HG02885 (cell line): Measurements from ENCODE around the gene VCAM1.
A peak's percentile ranks its signal among the peaks of the same experiment; 100 is the strongest.
"Not testable (repeated sequence)": the region's sequence is repeated elsewhere in the genome, so short reads cannot be mapped to it uniquely, and the experiment has no call there.

Source experiments
- ATAC-seq: cut with Tn5 transposase; IDR thresholded peaks from one replicate; pipeline ENCODE4 v1.9.1; 2021; ENCODE audit warnings: mild to moderate bottlenecking; ENCODE audit not compliant: unreplicated experiment, poor library complexity

VCAM1 gene, protein sequence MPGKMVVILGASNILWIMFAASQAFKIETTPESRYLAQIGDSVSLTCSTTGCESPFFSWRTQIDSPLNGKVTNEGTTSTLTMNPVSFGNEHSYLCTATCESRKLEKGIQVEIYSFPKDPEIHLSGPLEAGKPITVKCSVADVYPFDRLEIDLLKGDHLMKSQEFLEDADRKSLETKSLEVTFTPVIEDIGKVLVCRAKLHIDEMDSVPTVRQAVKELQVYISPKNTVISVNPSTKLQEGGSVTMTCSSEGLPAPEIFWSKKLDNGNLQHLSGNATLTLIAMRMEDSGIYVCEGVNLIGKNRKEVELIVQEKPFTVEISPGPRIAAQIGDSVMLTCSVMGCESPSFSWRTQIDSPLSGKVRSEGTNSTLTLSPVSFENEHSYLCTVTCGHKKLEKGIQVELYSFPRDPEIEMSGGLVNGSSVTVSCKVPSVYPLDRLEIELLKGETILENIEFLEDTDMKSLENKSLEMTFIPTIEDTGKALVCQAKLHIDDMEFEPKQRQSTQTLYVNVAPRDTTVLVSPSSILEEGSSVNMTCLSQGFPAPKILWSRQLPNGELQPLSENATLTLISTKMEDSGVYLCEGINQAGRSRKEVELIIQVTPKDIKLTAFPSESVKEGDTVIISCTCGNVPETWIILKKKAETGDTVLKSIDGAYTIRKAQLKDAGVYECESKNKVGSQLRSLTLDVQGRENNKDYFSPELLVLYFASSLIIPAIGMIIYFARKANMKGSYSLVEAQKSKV

GRCh38 chr1:100719490-100719889, at the start of gene VCAM1:
Gene VCAM1 (plus strand): TSS chr1:100719742. CDS start chr1:100719861, 119 bp downstream.
- ATAC-seq, result peak; percentile 77

GRCh38 chr1:100670083-100670482, 49.5 kb upstream of the VCAM1 start:
- no peak for ATAC-seq

GRCh38 chr1:100671601-100672000, 47.9 kb upstream of the VCAM1 start:
- no peak for ATAC-seq

- ATAC-seq, result no peak
Observed at GRCh38 chr1:100683448-100684349, 35.8 kb upstream of the VCAM1 start.

GRCh38 chr1:100699744-100700143, 19.8 kb upstream of the VCAM1 start:
- no peak for ATAC-seq

DNA sequence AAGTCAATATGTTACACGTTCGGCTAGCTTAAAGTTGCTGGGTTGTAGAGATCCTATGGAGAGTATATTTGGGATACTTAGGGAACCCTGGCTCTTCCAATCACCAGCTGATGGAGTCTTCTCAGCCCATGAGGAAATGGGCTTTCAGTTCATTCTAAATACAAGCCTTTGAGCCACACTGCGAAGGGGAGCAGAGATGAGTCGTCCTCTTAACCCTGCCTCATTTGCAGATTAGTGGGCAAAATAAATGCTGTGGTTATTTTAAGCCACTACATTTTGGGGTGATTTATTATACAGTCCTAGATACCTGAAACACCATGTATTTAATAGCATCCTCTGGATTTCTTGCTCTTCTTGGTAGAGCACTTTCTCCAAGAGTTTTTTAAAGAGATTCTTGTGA, 19.0 kb upstream of the VCAM1 start:
- no peak for ATAC-seq

GRCh38 chr1:100703052-100703451, 16.5 kb upstream of the VCAM1 start:
- ATAC-seq, result no peak

GRCh38 chr1:100703716-100704115, 15.8 kb upstream of the VCAM1 start:
- ATAC-seq, result no peak

- ATAC-seq, result no peak
Observed at GRCh38 chr1:100704473-100704872, 15.1 kb upstream of the VCAM1 start.

GRCh38 chr1:100706296-100706695, 13.2 kb upstream of the VCAM1 start:
- no peak for ATAC-seq

GRCh38 chr1:100706856-100707255, 12.7 kb upstream of the VCAM1 start:
- ATAC-seq, result no peak

- ATAC-seq, result no peak
Observed at GRCh38 chr1:100708476-100709062, 11.0 kb upstream of the VCAM1 start.

GRCh38 chr1:100710906-100711682, 8.4 kb upstream of the VCAM1 start:
- no peak for ATAC-seq

GRCh38 chr1:100713027-100713426, 6.5 kb upstream of the VCAM1 start:
- not testable (repeated sequence) for ATAC-seq

- ATAC-seq, result no peak
Observed at GRCh38 chr1:100713626-100714025, 5.9 kb upstream of the VCAM1 start.

DNA sequence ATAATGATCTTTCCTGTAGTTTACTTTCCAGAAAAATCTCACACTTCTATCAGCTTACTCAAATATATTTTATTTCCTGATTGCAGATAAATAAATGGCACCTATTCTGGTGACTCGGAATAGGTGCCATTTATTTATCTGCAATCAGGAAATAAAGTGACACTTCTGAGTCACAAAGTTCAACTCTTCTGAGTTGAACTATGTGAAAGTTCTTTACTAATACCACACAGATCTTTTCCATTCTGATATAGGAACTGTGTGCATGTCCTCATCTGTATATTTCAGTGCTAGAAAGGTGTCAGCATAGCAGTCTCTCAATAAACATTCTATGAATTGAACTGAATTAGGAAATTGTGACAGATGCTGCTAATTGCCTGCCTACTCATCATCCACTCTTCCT, 4.9 kb upstream of the VCAM1 start:
- ATAC-seq, result no peak

DNA sequence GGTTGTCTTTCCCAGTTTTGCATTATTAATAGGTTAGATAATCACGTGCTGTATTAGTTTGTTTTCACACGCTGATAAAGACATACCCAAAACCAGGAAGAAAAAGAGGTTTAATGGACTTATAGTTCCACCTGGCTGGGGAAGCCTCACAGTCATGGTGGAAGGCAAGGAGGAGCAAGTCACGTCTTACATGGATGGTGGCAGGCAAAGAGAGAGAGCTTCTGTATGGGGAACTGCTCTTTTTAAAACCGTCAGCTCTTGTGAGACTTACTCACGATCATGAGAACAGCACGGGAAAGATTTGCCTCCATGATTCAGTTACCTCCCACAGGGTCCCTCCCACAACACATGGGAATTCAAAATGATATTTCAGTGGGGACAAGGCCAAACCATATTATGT, 2.3 kb upstream of the VCAM1 start:
- ATAC-seq, result no peak

DNA sequence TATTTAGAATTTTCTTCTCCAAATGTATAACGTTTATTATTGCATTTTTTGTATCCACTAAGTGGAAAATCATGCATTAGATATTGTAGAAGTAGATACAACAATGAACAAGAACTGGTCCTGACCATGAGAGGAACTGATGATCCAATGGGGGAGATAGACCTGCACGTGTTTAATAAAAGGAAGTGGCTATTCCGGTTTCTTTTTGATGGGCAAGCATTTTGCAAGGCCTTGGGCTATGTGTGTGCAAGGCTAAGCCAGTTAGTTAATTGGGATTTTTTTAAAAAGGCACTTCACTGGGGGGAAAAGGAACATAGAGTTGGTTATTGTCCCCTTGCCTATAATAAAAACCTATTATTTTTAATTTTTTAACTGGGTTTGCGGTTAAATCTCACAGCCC, 961 bp upstream of the VCAM1 start:
- ATAC-seq, result no peak

DNA sequence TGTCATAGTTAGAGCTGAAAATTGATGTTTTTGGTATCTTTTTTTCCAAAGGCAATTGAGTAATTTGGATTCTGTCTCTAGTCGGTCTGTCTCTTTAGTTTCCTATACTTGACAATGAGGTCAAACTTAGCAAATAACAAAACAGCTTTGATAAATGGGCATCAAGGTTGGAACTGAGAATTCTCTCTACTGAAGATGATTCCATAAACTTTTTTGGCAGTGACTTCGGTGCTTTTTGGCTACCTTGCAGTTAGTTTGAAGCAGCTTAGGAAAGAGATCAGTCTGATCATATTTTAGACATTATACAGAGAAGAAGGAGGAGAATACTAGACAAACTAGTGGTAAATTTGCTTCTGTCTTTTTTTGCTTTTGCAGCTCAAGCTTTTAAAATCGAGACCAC, 559 bp downstream of the VCAM1 start:
- ATAC-seq, result no peak

GRCh38 chr1:100720751-100721150, 1.2 kb downstream of the VCAM1 start:
- ATAC-seq, result no peak
